Measurements from ENCODE around the gene SOCS6. TPM values are rescaled to one million over a fixed set of nuclear protein-coding genes. Genes with fewer than 3 reads are reported as not detected.

SOCS6 gene
- total and polyA plus RNA-seq, 2 of the 13 experiments (the other 11 are each of a cell fraction or from before 2014, with no cell fraction given) = 18.6 to 38.3 TPM

GRCh38 chr18:70334728-70335329 lies 46.0 kb downstream of the SOCS6 start (continued):
- TF ChIP-seq SIN3A (IDR thresholded peaks at IDR 0.05; ENCODE audit: borderline replicate concordance, low read depth, low read length) (0 out of 2 replicates have a peak, but pooled peaks have one; percentile 60), NONO (IDR thresholded peaks at IDR 0.05) (no peak), NONO (CRISPR knock-in tag; conservative IDR thresholded peaks at IDR 0.05) (0 out of 2 replicates have a peak, but pooled peaks have one; percentile 49), TEAD3 (CRISPR knock-in tag; optimal IDR thresholded peaks at IDR 0.05; ENCODE audit: borderline replicate concordance) (peak; percentile 81), ARID3A (IDR thresholded peaks at IDR 0.05; ENCODE audit: low read depth, low read length) (peak; percentile 90), ZFX (CRISPR knock-in tag; IDR thresholded peaks at IDR 0.05; ENCODE audit: low read depth) (peak; percentile 56; the same call in 1 of the 2 replicates), ZNF205 (CRISPR knock-in tag; IDR thresholded peaks at IDR 0.05) (peak; percentile 77), ZBTB2 (CRISPR knock-in tag; IDR thresholded peaks at IDR 0.05; ENCODE audit: low read depth) (no peak), KLF6 (CRISPR knock-in tag; IDR thresholded peaks at IDR 0.05) (peak; percentile 82; the same call in 1 of the 2 replicates), NFE2L2 (IDR thresholded peaks at IDR 0.05; ENCODE audit: low read length) (0 out of 2 replicates have a peak, but pooled peaks have one; percentile 25), FOXJ3 (CRISPR knock-in tag; IDR thresholded peaks at IDR 0.05; ENCODE audit: borderline replicate concordance) (peak; percentile 82; the same call in 1 of the 2 replicates), FOXK1 (CRISPR knock-in tag; IDR thresholded peaks at IDR 0.05; ENCODE audit: borderline replicate concordance, low read depth) (peak; percentile 45; the same call in 1 of the 2 replicates), KAT2B (IDR thresholded peaks at IDR 0.05; ENCODE audit: borderline replicate concordance, low read depth, low read length) (peak; percentile 73), THYN1 (CRISPR knock-in tag; IDR thresholded peaks at IDR 0.05; ENCODE audit: borderline replicate concordance, low read depth) (no peak), ISL2 (CRISPR knock-in tag; IDR thresholded peaks at IDR 0.05) (peak; percentile 85), MIER3 (CRISPR knock-in tag; IDR thresholded peaks at IDR 0.05; ENCODE audit: borderline replicate concordance) (0 out of 2 replicates have a peak, but pooled peaks have one; percentile 58), RFX1 (IDR thresholded peaks at IDR 0.05) (0 out of 2 replicates have a peak, but pooled peaks have one; percentile 21), KDM6A (CRISPR knock-in tag; IDR thresholded peaks at IDR 0.05; ENCODE audit: low read depth) (peak; percentile 82), TBX2 (CRISPR knock-in tag; IDR thresholded peaks at IDR 0.05; ENCODE audit: borderline replicate concordance) (0 out of 2 replicates have a peak, but pooled peaks have one; percentile 9)
- TF ChIP-seq, protein P1, sequence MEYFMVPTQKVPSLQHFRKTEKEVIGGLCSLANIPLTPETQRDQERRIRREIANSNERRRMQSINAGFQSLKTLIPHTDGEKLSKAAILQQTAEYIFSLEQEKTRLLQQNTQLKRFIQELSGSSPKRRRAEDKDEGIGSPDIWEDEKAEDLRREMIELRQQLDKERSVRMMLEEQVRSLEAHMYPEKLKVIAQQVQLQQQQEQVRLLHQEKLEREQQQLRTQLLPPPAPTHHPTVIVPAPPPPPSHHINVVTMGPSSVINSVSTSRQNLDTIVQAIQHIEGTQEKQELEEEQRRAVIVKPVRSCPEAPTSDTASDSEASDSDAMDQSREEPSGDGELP (IDR thresholded peaks at IDR 0.05; ENCODE audit: borderline replicate concordance, low read depth) = peak; percentile 87
- TF ChIP-seq, protein P2, sequence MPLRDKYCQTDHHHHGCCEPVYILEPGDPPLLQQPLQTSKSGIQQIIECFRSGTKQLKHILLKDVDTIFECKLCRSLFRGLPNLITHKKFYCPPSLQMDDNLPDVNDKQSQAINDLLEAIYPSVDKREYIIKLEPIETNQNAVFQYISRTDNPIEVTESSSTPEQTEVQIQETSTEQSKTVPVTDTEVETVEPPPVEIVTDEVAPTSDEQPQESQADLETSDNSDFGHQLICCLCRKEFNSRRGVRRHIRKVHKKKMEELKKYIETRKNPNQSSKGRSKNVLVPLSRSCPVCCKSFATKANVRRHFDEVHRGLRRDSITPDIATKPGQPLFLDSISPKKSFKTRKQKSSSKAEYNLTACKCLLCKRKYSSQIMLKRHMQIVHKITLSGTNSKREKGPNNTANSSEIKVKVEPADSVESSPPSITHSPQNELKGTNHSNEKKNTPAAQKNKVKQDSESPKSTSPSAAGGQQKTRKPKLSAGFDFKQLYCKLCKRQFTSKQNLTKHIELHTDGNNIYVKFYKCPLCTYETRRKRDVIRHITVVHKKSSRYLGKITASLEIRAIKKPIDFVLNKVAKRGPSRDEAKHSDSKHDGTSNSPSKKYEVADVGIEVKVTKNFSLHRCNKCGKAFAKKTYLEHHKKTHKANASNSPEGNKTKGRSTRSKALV (CRISPR knock-in tag; IDR thresholded peaks at IDR 0.05) = 0 out of 2 replicates have a peak, but pooled peaks have one; percentile 22
- TF ChIP-seq, protein P3, sequence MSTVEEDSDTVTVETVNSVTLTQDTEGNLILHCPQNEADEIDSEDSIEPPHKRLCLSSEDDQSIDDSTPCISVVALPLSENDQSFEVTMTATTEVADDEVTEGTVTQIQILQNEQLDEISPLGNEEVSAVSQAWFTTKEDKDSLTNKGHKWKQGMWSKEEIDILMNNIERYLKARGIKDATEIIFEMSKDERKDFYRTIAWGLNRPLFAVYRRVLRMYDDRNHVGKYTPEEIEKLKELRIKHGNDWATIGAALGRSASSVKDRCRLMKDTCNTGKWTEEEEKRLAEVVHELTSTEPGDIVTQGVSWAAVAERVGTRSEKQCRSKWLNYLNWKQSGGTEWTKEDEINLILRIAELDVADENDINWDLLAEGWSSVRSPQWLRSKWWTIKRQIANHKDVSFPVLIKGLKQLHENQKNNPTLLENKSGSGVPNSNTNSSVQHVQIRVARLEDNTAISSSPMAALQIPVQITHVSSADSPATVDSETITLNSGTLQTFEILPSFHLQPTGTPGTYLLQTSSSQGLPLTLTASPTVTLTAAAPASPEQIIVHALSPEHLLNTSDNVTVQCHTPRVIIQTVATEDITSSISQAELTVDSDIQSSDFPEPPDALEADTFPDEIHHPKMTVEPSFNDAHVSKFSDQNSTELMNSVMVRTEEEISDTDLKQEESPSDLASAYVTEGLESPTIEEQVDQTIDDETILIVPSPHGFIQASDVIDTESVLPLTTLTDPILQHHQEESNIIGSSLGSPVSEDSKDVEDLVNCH (CRISPR knock-in tag; IDR thresholded peaks at IDR 0.05) = no peak

Measured in HepG2 (cell line).